ENCODE results near the gene SLFN12L. TPM values are rescaled to one million over a fixed set of nuclear protein-coding genes. Genes with fewer than 3 reads are reported as not detected.

Gene SLFN12L
- total and polyA plus RNA-seq, 10 of the 15 experiments (the other 5 are each of a cell fraction or from before 2014, with no cell fraction given): 1.0 to 21.3 (median 9.4) TPM

DNA sequence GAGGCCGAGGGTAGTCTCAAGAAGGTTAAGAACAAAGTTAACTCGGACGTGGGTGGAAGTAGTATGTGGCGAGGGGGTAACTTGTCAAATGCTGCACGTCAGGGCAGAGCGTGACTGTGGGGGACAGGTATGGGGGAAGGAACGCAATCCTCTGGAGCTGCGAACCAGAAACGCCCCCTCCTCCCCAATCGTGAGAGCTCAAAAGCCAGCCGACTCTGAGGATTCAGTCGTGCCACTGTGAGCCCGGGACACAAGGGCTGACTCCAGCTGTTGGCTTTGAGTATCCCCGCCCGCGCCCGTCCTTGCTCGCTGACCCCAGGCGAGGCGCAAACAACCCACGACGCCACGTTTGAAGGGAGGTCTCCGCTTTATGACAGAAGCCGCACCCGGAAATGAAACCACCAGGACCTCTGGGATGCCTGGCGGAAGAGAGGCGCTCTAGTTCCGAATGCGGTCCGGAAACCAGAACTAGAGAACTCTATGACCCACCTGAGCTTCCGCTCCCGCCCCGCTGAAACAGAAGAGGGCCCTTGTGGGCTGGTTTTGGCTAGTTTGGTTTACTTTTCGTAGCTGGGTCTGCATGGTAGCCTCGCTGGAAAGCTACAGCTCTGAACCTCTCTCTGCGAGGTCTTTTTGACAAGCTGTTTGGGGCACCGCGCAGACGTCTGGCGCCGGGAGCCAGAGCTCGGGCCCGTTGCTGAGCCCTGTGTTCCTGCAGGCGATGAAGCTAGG lies 40.9 kb upstream of the SLFN12L start, which contains the start of gene PEX12 (continued):
- TF ChIP-seq PRDM15 (CRISPR knock-in tag; IDR thresholded peaks at IDR 0.05) (no peak), CTCF (IDR thresholded peaks at IDR 0.05 in 2 of 3, conservative IDR thresholded peaks at IDR 0.05 in 1 of 3; ENCODE audit: control insufficient read depth in 2 of 3, extremely low read depth in 1 of 3, insufficient read depth in 1 of 3, low read depth in 3 of 3, low read length in 3 of 3) (no peak)

- peaks cover 3% of the 10 kb centered on the region for H3K79me2 ChIP-seq (ENCODE audit: control insufficient read depth, insufficient read depth, low read length)
- peak; percentile 57; the same call in 1 of the 2 replicates for TF ChIP-seq YY1 (IDR thresholded peaks at IDR 0.05; ENCODE audit: low read depth, low read length)
- TF ChIP-seq SREBF2 (IDR thresholded peaks at IDR 0.05; ENCODE audit: low read length): no peak
- TF ChIP-seq IKZF2 (IDR thresholded peaks at IDR 0.05): no peak
- TF ChIP-seq, protein P1, sequence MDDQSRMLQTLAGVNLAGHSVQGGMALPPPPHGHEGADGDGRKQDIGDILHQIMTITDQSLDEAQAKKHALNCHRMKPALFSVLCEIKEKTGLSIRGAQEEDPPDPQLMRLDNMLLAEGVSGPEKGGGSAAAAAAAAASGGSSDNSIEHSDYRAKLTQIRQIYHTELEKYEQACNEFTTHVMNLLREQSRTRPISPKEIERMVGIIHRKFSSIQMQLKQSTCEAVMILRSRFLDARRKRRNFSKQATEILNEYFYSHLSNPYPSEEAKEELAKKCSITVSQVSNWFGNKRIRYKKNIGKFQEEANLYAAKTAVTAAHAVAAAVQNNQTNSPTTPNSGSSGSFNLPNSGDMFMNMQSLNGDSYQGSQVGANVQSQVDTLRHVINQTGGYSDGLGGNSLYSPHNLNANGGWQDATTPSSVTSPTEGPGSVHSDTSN (IDR thresholded peaks at IDR 0.05; ENCODE audit: insufficient replicate concordance, low read depth, low read length): peak; percentile 12
- no peaks in the 10 kb centered on the region for H3K9me3 ChIP-seq (replicated peaks; ENCODE audit: control insufficient read depth, insufficient read depth, low read length)
- H3K9ac ChIP-seq (ENCODE audit: control insufficient read depth, insufficient read depth, low read length): peak overlapping the region; percentile 100
- BruUV-seq (replicated peaks): no TSS peak
- ChIA-PET POLR2A (interaction anchor here (1.0 to 4.3 kb wide), 6 partner anchors 9 to 231 kb away, joined by 3 to 62 read pairs (median 11); partner anchors contain the start of genes AP2B1, SLFN13 and TAF15), SMC1A (ENCODE audit: uncharacterized antibody, unreplicated experiment) (interaction anchor here (1.1 to 2.6 kb wide), 10 partner anchors 9 to 265 kb away, joined by 3 to 23 read pairs (median 5); partner anchors contain the start of genes AP2B1 and SLFN12L), CTCF (interaction anchor here (1.2 to 2.9 kb wide), 6 partner anchors 9 to 265 kb away, joined by 3 to 17 read pairs (median 9); partner anchors contain the start of genes AP2B1 and SLFN12L), RAD21 (ENCODE audit: unreplicated experiment) (interaction anchor here (0.7 to 4.2 kb wide), 7 partner anchors 9 to 1026 kb away, joined by 3 to 35 read pairs (median 5); partner anchors contain the start of genes AP2B1 and SLFN12L)
- H3K4me3 ChIP-seq: peak overlapping the region; percentile 83
- H3K27me3 ChIP-seq (replicated peaks in 1 of 2; ENCODE audit: control insufficient read depth in 2 of 2, insufficient read depth in 2 of 2, low read length in 1 of 2): no peaks in the 10 kb centered on the region
- DNase-seq (ENCODE audit: low read depth, low spot score) (no peak), FAIRE-seq (no peak), ATAC-seq (peak; percentile 52)
- WGBS (ENCODE audit: insufficient coverage, insufficient replicate concordance, low lambda C conversion rate, missing lambda C conversion rate): 7% methylated on average over 8 of the region's 8 CpGs
- no peaks in the 10 kb centered on the region for H4K20me1 ChIP-seq (ENCODE audit: control insufficient read depth, insufficient read depth)
- H3K27ac ChIP-seq (ENCODE audit: control insufficient read depth, insufficient read depth): peak overlapping the region; percentile 93
- peak overlapping the region; percentile 78 for H3K4me2 ChIP-seq (ENCODE audit: control insufficient read depth, insufficient read depth)
- intact Hi-C loops (cut with micrococcal nuclease; ENCODE audit: unreplicated experiment): no loop called here
- peaks cover 11% of the 10 kb centered on the region for H3K4me1 ChIP-seq (ENCODE audit: control insufficient read depth, insufficient read depth, low read length)
- no peaks in the 10 kb centered on the region for H3K36me3 ChIP-seq (ENCODE audit: control insufficient read depth in 2 of 2, insufficient read depth in 2 of 2, low read length in 1 of 2)
- H2AFZ ChIP-seq (ENCODE audit: control insufficient read depth, low read depth, low read length): peak overlapping the region; percentile 89
- in situ Hi-C loops (cut with MboI): no loop called here
These were observed 40.3 kb upstream of the SLFN12L start for GRCh38 chr17:35577830-35578196.

Data from GM12878 (cell line).